ENCODE data around the gene ASCC1.

DNA sequence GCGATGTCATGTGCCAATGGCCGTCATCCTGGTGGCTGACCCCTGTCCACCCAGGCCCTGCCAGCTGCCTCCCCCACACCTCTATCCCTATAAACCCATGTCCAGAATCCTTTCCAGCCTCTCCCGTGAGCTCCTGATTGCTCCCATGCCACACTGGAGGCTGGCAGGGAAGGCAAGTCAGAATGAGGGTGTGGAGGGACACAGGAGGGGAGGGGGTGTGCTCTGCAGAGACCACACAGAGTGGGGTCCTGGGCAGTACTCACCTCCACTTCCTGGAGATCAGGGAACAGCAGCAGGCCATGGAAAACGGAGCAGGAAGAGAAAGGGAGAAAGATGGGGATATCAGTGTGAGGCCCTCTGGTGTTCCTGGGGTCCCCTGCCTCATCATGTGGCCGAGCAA is 143.4 kb downstream of the ASCC1 start:
- TF ChIP-seq ZNF274 (IDR thresholded peaks at IDR 0.05; ENCODE audit: low read depth, low read length) (no peak), SUZ12 (IDR thresholded peaks at IDR 0.05; ENCODE audit: extremely low read depth, insufficient read depth, insufficient read length) (no peak), YY1 (IDR thresholded peaks at IDR 0.05; ENCODE audit: insufficient read depth, insufficient read length) (no peak)

Data from NT2/D1 (cell line).